ENCODE results near the gene MMP24OS.
"Not testable (repeated sequence)": the region's sequence is repeated elsewhere in the genome, so short reads cannot be mapped to it uniquely, and the experiment has no call there.

The MMP24OS gene

DNA sequence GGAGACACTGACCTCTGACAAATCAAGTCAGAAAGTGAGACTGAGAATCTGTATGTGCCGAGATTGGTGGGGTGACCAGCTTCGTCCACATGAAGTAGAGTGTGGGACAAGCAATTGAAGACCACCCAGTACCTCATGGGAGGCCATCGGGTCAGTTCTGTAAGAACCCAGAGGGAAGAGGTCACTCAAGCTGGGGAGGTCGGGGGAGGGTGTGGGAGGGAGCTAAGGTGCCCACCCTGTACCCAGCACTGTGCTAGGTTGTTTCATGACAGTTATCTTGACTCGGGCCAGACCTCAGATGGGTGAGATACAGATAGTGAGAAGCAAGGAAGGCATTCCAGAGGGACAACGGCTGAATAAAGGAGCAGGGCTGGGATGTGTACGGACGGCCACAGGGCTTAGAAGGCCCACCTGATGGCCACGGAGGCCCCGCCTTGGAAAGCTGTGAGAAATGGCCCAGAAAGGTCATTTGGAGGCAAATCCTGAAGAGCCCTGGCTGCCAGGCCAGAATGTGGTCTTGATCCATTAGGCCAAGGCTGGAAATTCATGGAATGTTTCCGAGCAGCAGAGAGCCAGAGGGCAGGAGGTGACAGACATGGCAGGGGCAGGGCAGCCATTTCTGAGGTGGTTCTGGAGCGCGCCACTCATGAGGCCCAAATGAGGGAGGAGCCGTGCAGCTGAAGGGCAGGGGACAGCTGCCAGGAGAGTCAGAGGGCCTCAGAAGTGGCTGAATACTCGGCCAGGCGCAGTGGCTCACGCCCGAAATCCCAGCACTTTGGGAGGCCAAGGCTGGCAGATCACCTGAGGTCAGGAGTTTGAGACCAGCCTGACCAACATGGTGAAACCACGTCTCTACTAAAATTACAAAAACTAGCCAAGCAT is 7.7 kb downstream of the MMP24OS start:
- TF ChIP-seq, protein P1, sequence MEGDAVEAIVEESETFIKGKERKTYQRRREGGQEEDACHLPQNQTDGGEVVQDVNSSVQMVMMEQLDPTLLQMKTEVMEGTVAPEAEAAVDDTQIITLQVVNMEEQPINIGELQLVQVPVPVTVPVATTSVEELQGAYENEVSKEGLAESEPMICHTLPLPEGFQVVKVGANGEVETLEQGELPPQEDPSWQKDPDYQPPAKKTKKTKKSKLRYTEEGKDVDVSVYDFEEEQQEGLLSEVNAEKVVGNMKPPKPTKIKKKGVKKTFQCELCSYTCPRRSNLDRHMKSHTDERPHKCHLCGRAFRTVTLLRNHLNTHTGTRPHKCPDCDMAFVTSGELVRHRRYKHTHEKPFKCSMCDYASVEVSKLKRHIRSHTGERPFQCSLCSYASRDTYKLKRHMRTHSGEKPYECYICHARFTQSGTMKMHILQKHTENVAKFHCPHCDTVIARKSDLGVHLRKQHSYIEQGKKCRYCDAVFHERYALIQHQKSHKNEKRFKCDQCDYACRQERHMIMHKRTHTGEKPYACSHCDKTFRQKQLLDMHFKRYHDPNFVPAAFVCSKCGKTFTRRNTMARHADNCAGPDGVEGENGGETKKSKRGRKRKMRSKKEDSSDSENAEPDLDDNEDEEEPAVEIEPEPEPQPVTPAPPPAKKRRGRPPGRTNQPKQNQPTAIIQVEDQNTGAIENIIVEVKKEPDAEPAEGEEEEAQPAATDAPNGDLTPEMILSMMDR (IDR thresholded peaks at IDR 0.05; ENCODE audit: extremely low read depth, insufficient read depth, missing control alignments), result no peak
- DNase-seq (ENCODE audit: low spot score), result no peak
- in situ Hi-C loops (cut with MboI; ENCODE audit: low pct_unique_long_range_greater_than_20kb, low sequenced_read_pairs, unreplicated experiment), result no loop called here

DNA sequence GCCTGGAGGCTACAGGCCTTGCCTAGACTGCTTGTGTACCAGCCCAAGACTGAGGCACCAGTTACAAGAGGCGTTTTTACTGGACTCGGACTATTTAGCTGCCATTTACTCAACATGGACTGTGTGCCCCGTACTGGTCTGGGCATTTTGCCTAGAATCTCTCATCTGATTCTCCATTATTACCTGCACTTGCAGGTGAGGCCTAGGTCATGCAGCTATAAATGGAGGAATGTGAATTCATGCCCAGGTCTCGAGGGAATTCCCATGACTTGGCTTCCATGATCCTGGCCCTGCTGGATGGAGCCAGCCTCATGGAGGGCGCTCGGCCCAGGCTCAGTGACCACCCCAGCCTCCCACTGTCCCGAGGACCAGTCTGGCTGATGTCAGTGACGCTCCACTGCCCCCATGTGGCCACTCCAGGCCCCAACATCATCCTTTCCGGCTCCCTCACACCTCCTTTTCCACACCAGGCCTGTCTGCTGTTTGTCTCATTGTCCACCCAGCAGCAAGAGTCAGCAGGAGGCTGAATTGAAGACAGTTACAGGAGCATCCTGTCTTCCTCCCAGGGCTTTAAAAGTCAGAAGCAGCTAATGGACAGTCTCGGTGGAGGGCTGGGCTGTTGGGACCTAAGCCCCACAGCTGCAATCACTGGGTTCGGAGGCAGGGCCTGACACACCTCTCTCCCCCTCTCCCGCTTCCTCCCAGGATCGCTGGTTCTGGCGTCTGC is 8.7 kb downstream of the MMP24OS start:
- in situ Hi-C loops (cut with MboI; ENCODE audit: low pct_unique_long_range_greater_than_20kb, low sequenced_read_pairs, unreplicated experiment), result no loop called here
- DNase-seq (ENCODE audit: low spot score), result peak; percentile 82
- TF ChIP-seq, protein P1 (IDR thresholded peaks at IDR 0.05; ENCODE audit: extremely low read depth, insufficient read depth, missing control alignments), result peak; percentile 87

DNA sequence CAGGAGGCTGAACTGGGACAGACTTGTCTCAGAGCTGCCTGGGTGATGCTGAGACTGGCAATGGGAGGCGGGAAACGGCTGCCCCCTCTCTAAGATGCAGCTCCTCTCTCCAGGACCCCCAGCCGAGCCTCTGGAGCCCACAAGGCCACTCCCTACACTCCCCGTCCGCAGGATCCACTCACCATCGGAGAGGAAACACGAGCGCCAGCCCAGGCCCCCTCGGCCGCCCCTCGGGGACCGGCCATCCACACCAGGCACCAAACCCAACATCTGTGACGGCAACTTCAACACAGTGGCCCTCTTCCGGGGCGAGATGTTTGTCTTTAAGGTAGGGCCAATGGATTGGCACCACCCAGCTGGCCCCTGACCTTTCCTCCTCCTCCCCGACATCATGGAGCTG is 10.8 kb downstream of the MMP24OS start:
- TF ChIP-seq, protein P1 (IDR thresholded peaks at IDR 0.05; ENCODE audit: extremely low read depth, insufficient read depth, missing control alignments), result no peak
- in situ Hi-C loops (cut with MboI; ENCODE audit: low pct_unique_long_range_greater_than_20kb, low sequenced_read_pairs, unreplicated experiment), result no loop called here

DNA sequence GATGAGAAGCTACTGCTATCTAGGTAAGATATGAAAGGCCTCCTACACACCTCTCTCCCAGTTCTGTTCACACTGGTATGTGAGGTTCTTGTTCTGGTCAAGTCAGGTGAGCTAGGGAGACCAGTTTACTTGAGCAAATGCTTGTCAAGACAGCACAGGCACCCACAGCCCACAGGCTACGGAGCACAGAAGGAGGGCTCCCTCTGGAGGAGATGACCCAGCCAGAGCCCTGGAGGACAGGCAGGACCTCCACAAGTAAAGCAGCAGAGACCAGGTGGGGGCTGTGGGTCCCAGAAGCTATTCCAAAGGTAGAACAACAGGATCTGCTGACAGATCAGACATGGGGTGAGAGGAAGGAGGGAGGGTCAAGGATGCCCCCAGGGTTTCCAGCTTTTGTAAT is 13.2 kb downstream of the MMP24OS start:
- in situ Hi-C loops (cut with MboI; ENCODE audit: low pct_unique_long_range_greater_than_20kb, low sequenced_read_pairs, unreplicated experiment), result no loop called here
- TF ChIP-seq, protein P1 (IDR thresholded peaks at IDR 0.05; ENCODE audit: extremely low read depth, insufficient read depth, missing control alignments), result no peak
- DNase-seq (ENCODE audit: low spot score), result no peak

More for the DNA sequence above, 10.8 kb downstream of the MMP24OS start:
- DNase-seq (ENCODE audit: low spot score), result no peak

DNA sequence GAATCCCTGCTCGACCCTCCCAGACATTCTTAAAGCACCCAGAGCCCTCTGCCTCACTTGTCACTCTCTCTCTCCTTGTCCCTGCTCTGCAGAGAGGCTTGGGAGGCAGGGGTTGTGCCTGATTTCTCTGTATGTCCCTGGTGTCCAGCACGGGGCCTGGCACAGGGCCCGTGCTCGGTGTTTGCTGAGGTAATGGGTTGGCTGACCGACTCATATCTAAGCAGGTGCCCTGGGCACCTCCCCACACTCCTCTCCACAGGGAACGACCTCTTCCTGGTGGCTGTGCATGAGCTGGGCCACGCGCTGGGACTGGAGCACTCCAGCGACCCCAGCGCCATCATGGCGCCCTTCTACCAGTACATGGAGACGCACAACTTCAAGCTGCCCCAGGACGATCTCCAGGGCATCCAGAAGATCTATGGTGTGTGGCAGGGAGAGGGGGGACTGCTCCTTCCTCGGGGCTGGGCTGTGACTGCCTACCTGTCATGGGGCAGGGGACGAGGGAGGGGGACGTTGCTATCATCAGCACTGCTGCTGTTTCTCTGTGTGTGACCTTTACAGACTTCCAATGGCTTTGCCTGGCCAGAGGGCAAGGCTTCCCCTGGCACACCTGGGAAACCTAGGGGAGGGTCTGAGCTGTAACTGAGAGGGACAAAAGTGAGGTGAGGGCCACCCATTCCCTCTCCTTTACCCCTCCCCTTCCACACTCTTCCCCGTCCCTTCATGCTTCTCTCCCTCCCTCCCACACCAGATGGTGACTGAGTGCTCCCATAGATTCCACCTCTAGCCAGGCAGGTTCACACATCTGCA is 14.2 kb downstream of the MMP24OS start:
- in situ Hi-C loops (cut with MboI; ENCODE audit: low pct_unique_long_range_greater_than_20kb, low sequenced_read_pairs, unreplicated experiment), result no loop called here
- no peak for DNase-seq (ENCODE audit: low spot score)
- TF ChIP-seq, protein P1 (IDR thresholded peaks at IDR 0.05; ENCODE audit: extremely low read depth, insufficient read depth, missing control alignments), result no peak

DNA sequence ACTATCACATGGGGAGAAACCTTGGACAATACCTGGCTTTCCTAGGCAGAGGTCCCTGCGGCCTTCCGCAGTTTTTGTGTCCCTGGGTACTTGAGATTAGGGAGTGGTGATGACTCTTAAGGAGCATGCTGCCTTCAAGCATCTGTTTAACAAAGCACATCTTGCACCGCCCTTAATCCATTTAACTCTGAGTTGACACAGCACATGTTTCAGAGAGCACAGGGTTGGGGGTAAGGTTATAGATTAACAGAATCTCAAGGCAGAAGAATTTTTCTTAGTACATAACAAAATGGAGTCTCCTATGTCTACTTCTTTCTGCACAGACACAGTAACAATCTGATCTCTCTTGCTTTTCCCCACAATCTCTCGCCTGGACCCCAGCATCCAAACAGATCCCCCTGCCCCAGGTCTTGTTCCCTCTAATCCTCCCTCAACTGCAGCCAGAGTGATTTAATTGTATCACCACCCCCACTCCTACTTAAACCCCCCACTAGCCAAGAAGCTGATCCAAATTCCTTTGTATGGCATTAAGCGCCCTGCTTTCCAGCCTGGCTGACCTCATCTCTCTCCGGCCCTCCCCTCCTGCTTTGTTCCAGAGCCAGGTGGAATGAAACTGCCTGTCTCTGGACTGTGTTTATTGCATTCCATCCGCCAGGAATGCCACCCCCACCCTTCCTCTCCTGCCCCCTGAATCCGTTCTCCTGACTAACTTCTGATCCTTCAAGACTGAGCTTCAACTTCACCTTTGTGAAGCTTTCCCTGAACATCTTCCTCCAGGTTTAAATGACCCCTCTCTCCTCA is 15.0 kb downstream of the MMP24OS start:
- DNase-seq (ENCODE audit: low spot score); in situ Hi-C loops (cut with MboI; ENCODE audit: low pct_unique_long_range_greater_than_20kb, low sequenced_read_pairs, unreplicated experiment): not testable (repeated sequence)

DNA sequence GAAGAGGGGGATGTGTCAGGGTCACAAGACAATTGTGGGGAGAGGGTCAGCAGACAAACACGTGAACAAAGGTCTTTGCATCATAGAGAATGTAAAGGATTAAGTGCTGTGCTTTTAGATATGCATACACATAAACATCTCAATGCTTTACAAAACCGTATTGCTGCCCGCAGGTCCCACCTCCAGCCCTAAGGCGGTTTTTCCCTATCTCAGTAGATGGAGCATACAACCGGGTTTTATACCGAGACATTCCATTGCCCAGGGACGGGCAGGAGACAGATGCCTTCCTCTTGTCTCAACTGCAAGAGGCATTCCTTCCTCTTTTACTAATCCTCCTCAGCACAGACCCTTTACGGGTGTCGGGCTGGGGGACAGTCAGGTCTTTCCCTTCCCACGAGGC is 15.6 kb downstream of the MMP24OS start:
- DNase-seq (ENCODE audit: low spot score); in situ Hi-C loops (cut with MboI; ENCODE audit: low pct_unique_long_range_greater_than_20kb, low sequenced_read_pairs, unreplicated experiment): not testable (repeated sequence)

Measured in GM13977 (cell line).